Nephron (organoid): ENCODE measurements around the gene ZC3H14.

ENCODE experiments used
- H3K27ac Mint-ChIP-seq, 3 experiments: 2 replicates each; pipeline ENCODE4 v1.8.0; 2020; ENCODE audit warnings: mixed read lengths in 3 of 3, mild to moderate bottlenecking in 2 of 3, moderate library complexity in 1 of 3
- H3K27me3 Mint-ChIP-seq: 2 replicates; pipeline ENCODE4 v1.8.0; 2021; ENCODE audit warnings: low read depth, mild to moderate bottlenecking, moderate library complexity, mixed read lengths
- H3K36me3 Mint-ChIP-seq: 2 replicates; pipeline ENCODE4 v1.8.0; 2020; ENCODE audit warnings: low read depth, mixed read lengths
- H3K4me1 Mint-ChIP-seq: 2 replicates; pipeline ENCODE4 v1.8.0; 2020; ENCODE audit warnings: mixed read lengths
- H3K4me3 Mint-ChIP-seq, 3 experiments: 2 replicates each; pipeline ENCODE4 v1.8.0; 2020; ENCODE audit warnings: mild to moderate bottlenecking in 3 of 3, mixed read lengths in 3 of 3, moderate library complexity in 2 of 3
- H3K9me3 Mint-ChIP-seq: 2 replicates; pipeline ENCODE4 v1.8.0; 2020; ENCODE audit warnings: mixed read lengths
- TF ChIP-seq, protein P1 (sequence below), 3 experiments: fragments of 200-600 bp; sonication (generic); IDR thresholded peaks; one replicate each; pipeline ENCODE4 v1.5.0; 2021; ENCODE audit warnings: antibody characterized with exemption in 3 of 3; ENCODE audit not compliant: unreplicated experiment in 3 of 3

The ZC3H14 gene

DNA sequence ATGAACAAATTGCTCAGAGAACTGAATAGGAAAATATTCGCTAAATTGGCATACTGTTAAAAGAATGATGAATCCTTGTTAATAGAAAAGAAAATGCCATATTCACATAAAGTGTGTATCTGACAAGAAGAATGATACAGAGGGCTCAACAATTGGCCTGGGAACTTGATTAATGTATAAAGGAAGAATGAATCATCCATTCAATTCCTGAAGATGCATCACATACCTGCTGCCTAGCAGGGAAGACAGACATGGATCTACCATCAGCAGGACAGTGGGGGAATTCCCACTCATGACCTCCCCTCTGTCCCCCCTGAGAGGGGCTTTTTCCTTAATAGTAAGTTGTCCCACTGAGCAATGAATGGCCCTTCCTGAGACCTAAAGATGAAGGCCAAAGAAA lies 21.5 kb upstream of the ZC3H14 start:
- Mint-ChIP-seq H3K27ac (no peak overlapping the region), H3K9me3 (no peaks in the 10 kb centered on the region), H3K4me3 (no peak overlapping the region), H3K36me3 (peaks cover 49% of the 10 kb centered on the region), H3K4me1 (peaks cover 39% of the 10 kb centered on the region), H3K27me3 (no peaks in the 10 kb centered on the region)
- TF ChIP-seq, protein P1, sequence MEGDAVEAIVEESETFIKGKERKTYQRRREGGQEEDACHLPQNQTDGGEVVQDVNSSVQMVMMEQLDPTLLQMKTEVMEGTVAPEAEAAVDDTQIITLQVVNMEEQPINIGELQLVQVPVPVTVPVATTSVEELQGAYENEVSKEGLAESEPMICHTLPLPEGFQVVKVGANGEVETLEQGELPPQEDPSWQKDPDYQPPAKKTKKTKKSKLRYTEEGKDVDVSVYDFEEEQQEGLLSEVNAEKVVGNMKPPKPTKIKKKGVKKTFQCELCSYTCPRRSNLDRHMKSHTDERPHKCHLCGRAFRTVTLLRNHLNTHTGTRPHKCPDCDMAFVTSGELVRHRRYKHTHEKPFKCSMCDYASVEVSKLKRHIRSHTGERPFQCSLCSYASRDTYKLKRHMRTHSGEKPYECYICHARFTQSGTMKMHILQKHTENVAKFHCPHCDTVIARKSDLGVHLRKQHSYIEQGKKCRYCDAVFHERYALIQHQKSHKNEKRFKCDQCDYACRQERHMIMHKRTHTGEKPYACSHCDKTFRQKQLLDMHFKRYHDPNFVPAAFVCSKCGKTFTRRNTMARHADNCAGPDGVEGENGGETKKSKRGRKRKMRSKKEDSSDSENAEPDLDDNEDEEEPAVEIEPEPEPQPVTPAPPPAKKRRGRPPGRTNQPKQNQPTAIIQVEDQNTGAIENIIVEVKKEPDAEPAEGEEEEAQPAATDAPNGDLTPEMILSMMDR (IDR thresholded peaks at IDR 0.05; ENCODE audit: unreplicated experiment in 3 of 3): no peak

DNA sequence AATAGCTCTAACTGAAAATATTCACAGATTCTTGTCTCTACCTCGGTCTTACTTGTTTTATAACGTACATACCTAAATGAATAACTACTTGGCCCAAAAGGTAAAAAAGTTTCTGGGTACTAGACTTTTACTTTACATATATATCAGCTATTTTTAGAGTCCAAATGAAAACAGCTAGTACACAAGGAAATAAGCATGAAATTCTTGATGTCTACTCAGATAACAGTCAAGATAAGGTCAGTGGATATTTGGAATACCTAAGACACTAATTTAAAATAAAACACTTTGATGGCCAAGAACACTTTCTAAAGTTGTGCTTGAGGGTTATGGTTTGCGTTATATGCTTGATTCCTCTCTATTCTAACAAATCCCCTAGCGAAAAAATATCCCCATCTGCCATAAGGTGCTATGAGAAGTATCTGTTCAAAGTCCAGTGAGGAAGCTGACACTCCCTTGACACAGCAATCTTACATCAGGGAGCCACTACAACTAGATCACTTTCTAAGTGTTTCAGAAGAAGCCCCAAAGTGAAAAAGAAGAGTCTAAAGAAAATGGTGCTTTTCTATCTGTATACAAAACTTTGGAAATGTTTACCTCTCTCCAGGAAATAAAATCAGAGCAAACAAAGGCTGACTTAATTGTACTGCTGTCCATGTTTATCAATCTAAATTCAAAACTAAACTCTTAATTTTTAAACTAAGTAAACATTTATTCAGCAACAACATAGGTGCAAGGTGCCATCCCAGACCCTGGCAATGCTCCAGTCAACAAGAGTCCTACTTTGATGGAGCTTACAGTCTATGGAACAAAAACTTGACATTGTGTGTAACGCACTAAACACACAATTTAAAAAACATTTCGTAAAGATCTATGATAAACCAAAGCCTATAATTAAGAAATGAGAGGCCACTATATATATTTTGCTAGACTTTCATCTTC lies 19.7 kb upstream of the ZC3H14 start:
- no peaks in the 10 kb centered on the region for H3K9me3 Mint-ChIP-seq
- TF ChIP-seq, protein P1 (IDR thresholded peaks at IDR 0.05; ENCODE audit: unreplicated experiment in 3 of 3): no peak
- peaks cover 42% of the 10 kb centered on the region for H3K4me1 Mint-ChIP-seq
- H3K4me3 Mint-ChIP-seq: peak overlapping the region in 2 of 3 experiments; percentile 7 to 20
- H3K36me3 Mint-ChIP-seq: peaks cover 54% of the 10 kb centered on the region
- peak overlapping the region; percentile 26 to 36 (median 34) for H3K27ac Mint-ChIP-seq
- H3K27me3 Mint-ChIP-seq: no peaks in the 10 kb centered on the region

DNA sequence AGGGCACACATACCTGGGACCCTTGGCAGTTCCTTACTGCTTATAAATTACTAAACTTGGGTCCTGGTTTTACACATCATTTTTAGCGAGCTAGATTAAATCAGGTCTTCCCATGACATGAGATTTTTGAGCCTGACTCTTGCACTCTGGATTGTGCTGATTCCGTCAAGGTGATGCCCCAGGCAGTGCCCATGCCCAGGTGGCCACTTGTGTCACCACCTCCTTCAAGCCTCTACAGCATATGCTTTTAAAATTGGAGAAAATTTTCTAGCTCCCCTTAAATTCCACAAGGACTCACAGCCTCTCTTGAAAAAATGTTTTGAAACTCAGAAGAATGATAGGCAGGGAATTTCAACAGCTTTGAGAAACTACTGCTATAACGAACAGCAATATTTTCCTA lies 17.6 kb upstream of the ZC3H14 start:
- no peak overlapping the region for H3K4me3 Mint-ChIP-seq
- TF ChIP-seq, protein P1 (IDR thresholded peaks at IDR 0.05; ENCODE audit: unreplicated experiment in 3 of 3): no peak
- H3K27ac Mint-ChIP-seq: peak overlapping the region in 1 of 3 experiments; percentile 16
- H3K36me3 Mint-ChIP-seq: peaks cover 58% of the 10 kb centered on the region
- peaks cover 44% of the 10 kb centered on the region for H3K4me1 Mint-ChIP-seq
- no peaks in the 10 kb centered on the region for H3K27me3 Mint-ChIP-seq
- no peaks in the 10 kb centered on the region for H3K9me3 Mint-ChIP-seq

DNA sequence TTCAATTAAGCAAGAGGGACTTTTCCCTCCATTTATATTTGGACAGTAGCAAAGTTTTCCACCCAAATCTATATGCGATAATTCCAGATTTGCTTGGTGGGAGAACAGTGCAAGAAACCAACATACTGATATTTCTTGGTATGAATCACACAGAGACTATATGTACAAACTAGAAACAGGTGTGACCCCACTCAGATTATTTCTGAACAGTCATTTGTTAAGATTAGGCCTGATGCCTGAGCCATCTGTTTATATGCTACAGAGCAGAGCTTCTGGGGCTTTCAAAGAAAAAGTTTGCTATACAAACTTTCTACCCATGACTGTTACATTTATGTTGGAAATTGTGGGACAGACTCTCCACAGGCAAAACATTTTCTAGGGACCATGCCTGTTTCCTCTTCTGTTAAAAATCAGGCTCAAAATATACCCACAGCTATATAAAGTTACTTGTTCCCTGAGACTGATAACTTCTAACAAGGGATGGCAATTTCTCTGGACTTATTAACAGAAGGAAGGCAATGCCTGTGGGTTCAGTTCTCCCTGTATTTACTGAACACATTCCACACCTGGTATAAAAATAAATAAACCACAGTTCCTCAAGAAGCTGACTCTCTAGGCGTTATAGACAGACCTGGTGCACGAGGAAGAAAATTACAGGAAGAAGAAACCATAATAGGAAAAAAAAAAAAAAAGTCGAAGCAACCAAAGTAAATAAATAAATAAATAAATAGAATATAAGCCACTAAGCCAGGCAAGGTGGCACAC lies 16.0 kb upstream of the ZC3H14 start:
- Mint-ChIP-seq H3K27me3 (no peaks in the 10 kb centered on the region), H3K4me1 (peaks cover 36% of the 10 kb centered on the region)

DNA sequence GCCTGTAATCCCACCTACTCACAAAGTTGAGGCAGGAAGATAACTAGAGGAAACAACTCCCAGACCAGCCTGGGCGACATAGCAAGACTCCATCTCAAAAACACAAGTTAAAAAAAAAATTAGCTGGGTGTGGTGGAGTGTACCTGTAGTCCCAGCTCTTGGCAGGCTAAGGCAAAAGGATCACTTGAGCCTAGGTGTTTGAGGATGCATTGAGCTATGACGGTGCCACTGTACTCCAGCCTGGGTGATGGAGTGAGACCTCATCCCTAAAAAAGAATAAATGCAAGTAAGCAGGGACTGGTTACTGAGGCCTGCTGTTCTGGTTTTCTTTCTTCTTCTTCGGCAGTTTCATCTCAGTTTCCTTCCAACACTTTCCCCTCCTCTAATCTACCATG lies 15.5 kb upstream of the ZC3H14 start:
- TF ChIP-seq, protein P1 (IDR thresholded peaks at IDR 0.05; ENCODE audit: unreplicated experiment in 3 of 3): no peak
- Mint-ChIP-seq H3K4me3 (no peak overlapping the region), H3K27ac (peak overlapping the region; percentile 58 to 75 (median 74)), H3K36me3 (peaks cover 45% of the 10 kb centered on the region), H3K27me3 (no peaks in the 10 kb centered on the region), H3K4me1 (peaks cover 41% of the 10 kb centered on the region), H3K9me3 (no peaks in the 10 kb centered on the region)

More for the DNA sequence above, 16.0 kb upstream of the ZC3H14 start:
- H3K4me3 Mint-ChIP-seq: peak overlapping the region in 2 of 3 experiments; percentile 44 to 63
- peaks cover 50% of the 10 kb centered on the region for H3K36me3 Mint-ChIP-seq
- no peaks in the 10 kb centered on the region for H3K9me3 Mint-ChIP-seq
- peak overlapping the region; percentile 58 to 75 (median 74) for H3K27ac Mint-ChIP-seq
- TF ChIP-seq, protein P1 (IDR thresholded peaks at IDR 0.05; ENCODE audit: unreplicated experiment in 3 of 3): no peak
